ENCODE results near the gene SLC16A2.

The SLC16A2 gene

GRCh38 chrX:74446876-74447275, 25.6 kb downstream of the SLC16A2 start:
- Mint-ChIP-seq H3K27ac (no peak overlapping the region), H3K4me3 (no peak overlapping the region), H3K4me1 (no peaks in the 10 kb centered on the region), H3K9me3 (peaks cover 4% of the 10 kb centered on the region), H3K27me3 (ENCODE audit: low read depth, poor library complexity) (peaks cover 3% of the 10 kb centered on the region), H3K36me3 (ENCODE audit: low read depth) (no peaks in the 10 kb centered on the region)
- no peak for DNase-seq
- TF ChIP-seq CTCF (IDR thresholded peaks at IDR 0.05), result no peak

- Mint-ChIP-seq H3K4me1 (no peaks in the 10 kb centered on the region), H3K9me3 (peaks cover 5% of the 10 kb centered on the region), H3K27me3 (ENCODE audit: low read depth, poor library complexity) (peaks cover 3% of the 10 kb centered on the region), H3K4me3 (no peak overlapping the region), H3K27ac (no peak overlapping the region), H3K36me3 (ENCODE audit: low read depth) (peaks cover under 1% of the 10 kb centered on the region)
- DNase-seq, result no peak
- TF ChIP-seq CTCF (IDR thresholded peaks at IDR 0.05), result no peak
Observed at GRCh38 chrX:74448669-74449068, 27.4 kb downstream of the SLC16A2 start.

GRCh38 chrX:74449322-74449936, 28.1 kb downstream of the SLC16A2 start:
- H3K9me3 Mint-ChIP-seq, result peaks cover 9% of the 10 kb centered on the region
- H3K27ac Mint-ChIP-seq, result no peak overlapping the region
- H3K4me3 Mint-ChIP-seq, result no peak overlapping the region
- no peak for TF ChIP-seq CTCF (IDR thresholded peaks at IDR 0.05)
- H3K4me1 Mint-ChIP-seq, result no peaks in the 10 kb centered on the region
- H3K36me3 Mint-ChIP-seq (ENCODE audit: low read depth), result peaks cover 4% of the 10 kb centered on the region
- H3K27me3 Mint-ChIP-seq (ENCODE audit: low read depth, poor library complexity), result peaks cover 3% of the 10 kb centered on the region
- no peak for DNase-seq

- no peak for TF ChIP-seq CTCF (IDR thresholded peaks at IDR 0.05)
Observed at GRCh38 chrX:74449937-74450330, 28.6 kb downstream of the SLC16A2 start.

GRCh38 chrX:74450803-74451449, 29.6 kb downstream of the SLC16A2 start:
- no peak overlapping the region for H3K4me3 Mint-ChIP-seq
- TF ChIP-seq CTCF (IDR thresholded peaks at IDR 0.05), result no peak
- H3K36me3 Mint-ChIP-seq (ENCODE audit: low read depth), result peaks cover 9% of the 10 kb centered on the region
- peaks cover 3% of the 10 kb centered on the region for H3K27me3 Mint-ChIP-seq (ENCODE audit: low read depth, poor library complexity)
- no peak for DNase-seq
- peaks cover 13% of the 10 kb centered on the region for H3K9me3 Mint-ChIP-seq
- H3K27ac Mint-ChIP-seq, result no peak overlapping the region
- H3K4me1 Mint-ChIP-seq, result no peaks in the 10 kb centered on the region

More at GRCh38 chrX:74449937-74450330, 28.6 kb downstream of the SLC16A2 start:
- H3K9me3 Mint-ChIP-seq, result peaks cover 13% of the 10 kb centered on the region
- peaks cover 9% of the 10 kb centered on the region for H3K36me3 Mint-ChIP-seq (ENCODE audit: low read depth)
- H3K4me3 Mint-ChIP-seq, result no peak overlapping the region
- no peak for DNase-seq
- no peak overlapping the region for H3K27ac Mint-ChIP-seq
- H3K27me3 Mint-ChIP-seq (ENCODE audit: low read depth, poor library complexity), result peaks cover 3% of the 10 kb centered on the region
- H3K4me1 Mint-ChIP-seq, result no peaks in the 10 kb centered on the region
